Hypothalamus (tissue), 51 donors: ENCODE measurements around the gene TEX14.

Experiments used
- DNase-seq, 51 donors: peaks; one replicate each; lab custom pipeline; 2025; lab: John Stamatoyannopoulos, UW

Gene TEX14, protein sequence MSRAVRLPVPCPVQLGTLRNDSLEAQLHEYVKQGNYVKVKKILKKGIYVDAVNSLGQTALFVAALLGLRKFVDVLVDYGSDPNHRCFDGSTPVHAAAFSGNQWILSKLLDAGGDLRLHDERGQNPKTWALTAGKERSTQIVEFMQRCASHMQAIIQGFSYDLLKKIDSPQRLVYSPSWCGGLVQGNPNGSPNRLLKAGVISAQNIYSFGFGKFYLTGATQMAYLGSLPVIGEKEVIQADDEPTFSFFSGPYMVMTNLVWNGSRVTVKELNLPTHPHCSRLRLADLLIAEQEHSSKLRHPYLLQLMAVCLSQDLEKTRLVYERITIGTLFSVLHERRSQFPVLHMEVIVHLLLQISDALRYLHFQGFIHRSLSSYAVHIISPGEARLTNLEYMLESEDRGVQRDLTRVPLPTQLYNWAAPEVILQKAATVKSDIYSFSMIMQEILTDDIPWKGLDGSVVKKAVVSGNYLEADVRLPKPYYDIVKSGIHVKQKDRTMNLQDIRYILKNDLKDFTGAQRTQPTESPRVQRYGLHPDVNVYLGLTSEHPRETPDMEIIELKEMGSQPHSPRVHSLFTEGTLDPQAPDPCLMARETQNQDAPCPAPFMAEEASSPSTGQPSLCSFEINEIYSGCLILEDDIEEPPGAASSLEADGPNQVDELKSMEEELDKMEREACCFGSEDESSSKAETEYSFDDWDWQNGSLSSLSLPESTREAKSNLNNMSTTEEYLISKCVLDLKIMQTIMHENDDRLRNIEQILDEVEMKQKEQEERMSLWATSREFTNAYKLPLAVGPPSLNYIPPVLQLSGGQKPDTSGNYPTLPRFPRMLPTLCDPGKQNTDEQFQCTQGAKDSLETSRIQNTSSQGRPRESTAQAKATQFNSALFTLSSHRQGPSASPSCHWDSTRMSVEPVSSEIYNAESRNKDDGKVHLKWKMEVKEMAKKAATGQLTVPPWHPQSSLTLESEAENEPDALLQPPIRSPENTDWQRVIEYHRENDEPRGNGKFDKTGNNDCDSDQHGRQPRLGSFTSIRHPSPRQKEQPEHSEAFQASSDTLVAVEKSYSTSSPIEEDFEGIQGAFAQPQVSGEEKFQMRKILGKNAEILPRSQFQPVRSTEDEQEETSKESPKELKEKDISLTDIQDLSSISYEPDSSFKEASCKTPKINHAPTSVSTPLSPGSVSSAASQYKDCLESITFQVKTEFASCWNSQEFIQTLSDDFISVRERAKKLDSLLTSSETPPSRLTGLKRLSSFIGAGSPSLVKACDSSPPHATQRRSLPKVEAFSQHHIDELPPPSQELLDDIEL (N-terminal part only)

DNA sequence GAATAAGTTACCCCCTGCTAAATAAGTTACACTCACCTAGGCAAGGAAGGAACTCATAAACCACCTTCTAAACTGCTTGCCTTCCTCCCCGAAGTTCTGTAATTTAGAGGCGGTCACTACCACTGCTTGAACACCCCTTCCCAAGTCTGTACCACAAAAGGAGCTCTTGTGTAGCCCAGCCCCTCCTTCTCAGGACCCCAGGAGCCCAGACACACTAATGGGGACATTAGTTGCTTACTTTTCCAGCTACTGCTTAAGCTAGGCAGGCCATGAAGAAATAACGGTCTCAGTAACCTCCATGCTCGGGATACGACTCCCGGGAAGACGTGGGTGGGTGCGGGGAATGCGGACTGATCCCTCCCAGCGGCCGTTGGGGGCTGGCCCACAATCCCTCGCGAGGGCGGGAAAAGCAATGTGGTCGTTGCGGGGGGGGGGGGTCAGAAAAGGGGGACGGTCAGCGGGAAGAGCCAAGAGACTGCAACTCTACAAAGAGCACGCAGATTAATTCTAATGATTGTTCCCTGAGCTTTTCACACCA lies at the start of gene TEX14:
TSS of gene TEX14 (minus strand) at position 345 of the 538 bp plus-strand sequence. CDS start 40,044 bp downstream, outside the sequence.
- peak in 5 of 51 donors; percentile 1 to 40 (median 4) for DNase-seq

DNA sequence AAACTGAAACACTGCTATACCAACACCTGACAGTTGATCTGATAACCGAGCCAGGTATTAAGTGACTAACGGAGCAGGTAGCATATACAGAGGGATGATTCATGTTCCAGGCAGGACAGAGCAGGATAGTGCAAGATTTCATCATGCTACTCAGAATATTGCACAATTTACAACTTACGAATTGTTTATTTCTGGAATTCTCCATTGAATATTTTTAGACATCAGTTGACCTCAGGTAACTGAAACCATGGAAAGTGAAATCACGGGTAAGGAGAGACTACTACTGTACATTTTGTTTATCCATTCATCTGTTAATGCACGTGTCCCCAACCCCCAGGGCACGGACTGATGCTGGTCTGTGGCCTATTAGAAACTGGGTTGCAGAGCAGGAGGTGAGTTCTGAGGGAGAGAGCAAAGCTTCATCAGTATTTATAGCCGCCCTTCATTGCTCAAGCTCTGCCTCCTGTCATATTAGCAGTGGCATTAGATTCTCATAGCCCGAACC lies 49.3 kb upstream of the TEX14 start:
- DNase-seq, result no peak

DNA sequence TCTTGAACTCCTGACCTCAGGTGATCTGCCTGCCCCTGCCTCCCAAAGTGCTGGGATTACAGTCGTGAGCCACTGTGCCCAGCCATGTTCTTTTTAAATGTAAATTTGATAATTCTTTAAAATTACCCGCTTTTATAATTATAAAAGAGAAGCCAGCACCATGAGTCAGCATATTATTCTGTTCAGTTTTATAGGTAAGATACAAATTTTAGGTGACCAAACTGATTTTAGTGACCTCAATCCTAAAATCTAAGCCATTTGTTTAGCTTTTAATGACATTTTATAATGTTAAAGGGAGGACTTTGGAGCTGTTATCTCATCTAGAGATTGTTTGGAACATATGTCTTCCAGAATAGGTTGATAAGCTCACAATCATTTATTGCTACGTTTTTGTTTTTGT lies 43.0 kb upstream of the TEX14 start:
- DNase-seq, result no peak

DNA sequence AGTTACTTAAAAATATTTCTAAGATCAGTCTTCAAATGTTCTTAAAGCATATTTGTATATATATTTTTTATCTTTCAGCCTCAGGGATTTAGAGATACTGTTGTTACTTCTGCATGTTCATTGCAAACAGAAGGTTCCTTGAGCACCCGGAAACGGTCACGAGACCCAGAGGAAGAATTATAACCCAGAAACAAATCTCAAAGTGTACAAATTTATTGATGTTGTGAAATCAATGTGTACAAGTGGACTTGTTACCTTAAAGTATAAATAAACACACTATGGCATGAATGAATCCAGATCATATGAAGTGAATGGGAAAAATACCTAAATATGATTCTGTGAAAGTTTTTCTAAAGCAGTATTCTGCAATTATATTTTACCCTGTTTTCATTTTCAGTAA lies 42.2 kb upstream of the TEX14 start:
- no peak for DNase-seq

DNA sequence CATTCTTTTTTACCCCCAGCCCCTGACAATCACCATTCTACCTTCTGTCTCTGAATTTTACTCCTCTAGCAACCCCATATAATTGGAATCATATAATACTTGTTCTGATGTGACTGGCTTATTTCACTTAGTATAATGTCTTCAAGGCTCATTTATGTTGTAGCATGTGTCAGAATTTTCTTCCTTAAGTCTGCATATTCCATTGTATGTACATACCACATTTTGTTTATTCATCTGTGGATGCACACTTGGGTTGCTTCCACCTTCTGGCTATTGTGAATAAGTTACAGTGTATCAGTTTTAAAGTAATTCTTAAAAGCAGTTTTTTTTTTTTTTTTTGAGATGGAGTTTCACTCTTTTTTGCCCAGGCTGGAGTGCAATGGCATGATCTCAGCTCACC lies 39.1 kb upstream of the TEX14 start:
- DNase-seq, result no peak

DNA sequence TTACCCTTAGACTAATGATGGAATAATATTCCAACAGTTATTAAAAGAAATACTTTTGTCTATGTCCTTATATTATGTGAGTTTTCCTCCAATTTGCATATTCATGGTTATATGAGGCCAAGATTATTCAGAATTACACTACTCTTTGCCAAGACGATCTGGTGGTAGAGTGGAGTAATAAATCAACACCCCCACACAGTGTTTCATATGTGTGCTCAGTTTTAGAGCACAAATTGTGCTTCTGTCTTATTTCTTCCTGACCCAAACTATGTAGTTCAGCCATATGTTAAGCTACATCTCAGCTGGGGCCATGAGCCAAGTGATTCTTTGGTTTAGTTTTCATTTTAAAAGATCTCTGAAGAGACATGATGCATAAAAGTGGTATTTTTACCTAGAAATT lies 37.0 kb upstream of the TEX14 start:
- DNase-seq, result no peak

DNA sequence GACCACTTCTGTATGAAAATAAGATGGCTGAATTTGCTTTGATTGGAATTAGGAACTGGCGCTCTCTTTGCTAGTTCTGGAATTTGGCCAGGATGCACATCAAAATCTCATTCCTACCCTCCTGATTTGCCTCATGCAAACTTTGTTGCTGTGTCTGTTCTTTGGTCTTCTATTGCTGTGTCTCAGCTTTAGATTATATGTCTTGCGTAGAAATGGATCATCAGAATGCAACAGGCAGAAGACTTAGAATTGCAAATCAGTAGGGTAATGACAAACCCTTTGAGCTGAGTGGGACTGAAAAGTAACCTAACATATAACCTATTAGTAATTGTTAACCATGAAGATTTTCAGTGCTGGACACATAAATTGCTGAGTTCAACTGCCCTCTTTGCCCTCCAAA lies 30.9 kb upstream of the TEX14 start:
- no peak for DNase-seq

DNA sequence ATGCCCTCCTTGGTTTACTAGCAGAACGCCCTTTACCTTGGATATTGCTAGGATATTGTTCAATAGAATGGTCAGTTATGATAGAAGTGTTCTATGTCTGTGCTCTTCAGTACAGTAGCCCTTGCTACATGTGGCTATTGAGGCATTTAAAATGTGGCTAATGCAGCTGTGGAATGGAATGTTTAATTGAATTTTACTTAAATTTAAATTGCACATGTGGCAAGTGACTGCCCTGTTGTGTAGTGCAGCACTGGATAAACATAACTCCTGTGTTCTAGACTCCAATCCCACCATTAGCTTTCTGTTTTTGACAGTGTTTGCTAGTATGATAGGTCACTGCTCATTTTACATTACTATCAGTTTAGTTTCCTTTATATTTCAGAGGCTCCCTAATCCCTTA lies 30.4 kb upstream of the TEX14 start:
- no peak for DNase-seq

DNA sequence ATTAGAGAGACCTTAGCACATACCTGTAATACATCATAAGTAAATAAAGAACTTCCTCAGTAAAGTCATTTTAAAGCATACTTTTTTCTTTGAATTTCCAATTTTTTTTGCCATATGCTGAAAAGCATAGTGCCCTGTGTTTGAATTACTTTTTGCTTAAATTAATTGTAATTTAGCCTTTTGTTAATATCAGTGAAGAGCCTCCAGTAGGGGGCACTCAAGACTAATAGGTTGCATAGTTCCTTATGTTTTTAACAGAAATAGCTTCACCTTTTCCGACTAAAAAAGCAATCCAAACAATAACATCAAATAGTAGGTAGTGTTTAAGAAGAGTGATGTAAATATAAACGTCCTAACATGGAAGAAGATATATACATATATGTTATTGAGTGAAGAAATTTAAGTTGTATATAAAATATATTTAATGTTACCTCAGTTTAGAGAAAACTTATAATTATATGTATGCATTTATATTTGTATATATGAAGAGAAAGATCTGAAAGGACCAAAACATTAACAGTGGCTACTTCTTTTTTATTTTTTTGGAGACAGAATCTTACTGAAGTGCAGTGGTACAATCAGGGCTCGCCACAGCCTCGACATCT lies 19.2 kb upstream of the TEX14 start:
- DNase-seq, result peak in 5 of 51 donors; percentile 2 to 40 (median 9)

DNA sequence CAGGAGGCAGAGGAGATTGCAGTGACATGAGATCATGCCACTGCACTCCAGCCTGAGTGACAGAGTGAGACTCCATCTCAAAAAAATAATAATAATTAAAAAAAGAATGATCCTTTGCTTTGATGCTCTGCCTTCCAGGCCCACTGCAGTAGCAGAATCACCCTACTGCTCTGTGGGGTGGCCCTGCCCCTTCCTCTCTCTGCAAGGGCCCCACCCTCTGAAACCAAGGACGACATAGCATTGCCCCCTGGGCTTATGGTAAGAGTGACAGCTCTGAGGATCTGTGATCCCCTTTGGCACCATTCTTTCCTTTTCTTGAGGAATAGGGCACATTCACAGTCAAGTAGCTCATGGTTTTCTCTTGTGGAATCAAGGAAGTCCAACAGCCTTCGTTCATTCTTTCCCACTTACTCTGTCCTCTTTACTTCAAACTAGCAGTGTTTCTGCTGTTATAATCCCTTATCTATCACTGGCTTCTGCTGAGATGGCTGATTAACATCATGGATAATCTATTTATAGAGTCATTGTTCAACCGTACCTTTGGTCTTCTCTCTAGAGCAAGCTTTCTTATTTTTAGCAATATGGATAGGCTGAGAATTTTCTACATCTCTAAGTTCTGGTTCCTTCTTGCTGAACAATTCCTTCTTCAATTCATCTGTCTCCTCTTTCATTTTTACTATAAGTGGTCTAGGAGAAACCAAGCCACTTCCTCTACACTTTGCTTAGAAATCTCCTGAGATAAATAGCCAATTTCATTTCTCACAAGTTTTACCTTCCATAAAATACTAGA lies 14.7 kb upstream of the TEX14 start:
- DNase-seq, result no peak

DNA sequence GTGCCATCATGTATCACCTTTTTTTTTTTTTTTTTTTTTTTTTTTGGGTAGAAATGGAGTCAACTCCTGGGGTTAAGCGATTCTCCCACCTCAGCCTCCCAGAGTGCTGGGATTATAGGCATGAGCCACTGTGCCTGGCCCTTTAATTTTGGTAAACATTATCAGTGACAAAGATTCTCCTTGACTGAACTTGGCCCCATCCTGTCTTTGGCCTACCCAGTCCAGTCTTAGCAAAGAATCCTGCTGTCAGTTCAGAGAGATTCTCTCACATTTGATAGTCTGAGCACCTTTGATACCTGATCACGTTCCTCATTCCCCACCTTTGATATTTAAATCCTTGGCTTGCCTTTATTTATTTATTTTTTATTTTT lies 12.1 kb upstream of the TEX14 start:
- DNase-seq, result no peak

DNA sequence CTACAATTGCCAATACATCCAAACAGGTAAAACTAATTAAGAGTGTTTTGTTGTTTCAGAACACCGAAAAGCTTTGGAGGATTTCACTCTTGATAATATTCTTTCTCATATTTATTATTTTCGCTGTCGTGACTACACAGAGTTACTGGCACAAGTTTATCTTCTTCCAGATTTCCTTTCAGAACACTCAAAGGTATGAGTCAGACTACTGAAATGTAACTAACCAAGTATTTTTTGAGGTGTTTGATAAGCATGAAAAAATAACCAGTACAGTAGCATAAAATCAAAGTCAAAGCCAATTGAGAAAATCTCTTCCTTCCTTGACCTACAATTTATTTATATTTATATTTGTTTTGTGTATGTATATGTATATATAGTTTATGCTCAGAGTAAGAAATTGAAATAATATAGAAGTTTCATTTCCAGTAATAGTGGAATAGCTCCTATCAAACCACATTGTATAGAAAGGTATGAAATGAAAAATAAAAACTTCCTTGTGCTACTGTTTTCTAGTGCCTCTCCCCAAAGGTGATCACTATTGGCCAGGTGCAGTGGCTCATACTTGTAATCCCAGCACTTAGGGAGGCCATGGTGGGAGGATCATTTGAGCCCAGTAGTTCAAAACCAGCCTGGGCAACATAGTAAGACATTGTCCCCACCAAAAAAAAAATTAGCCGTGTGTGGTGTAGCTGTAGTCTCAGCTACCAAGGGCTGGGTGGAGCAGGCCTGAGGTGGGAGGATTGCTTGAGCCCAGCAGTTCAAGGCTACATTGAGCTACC lies 11.5 kb upstream of the TEX14 start:
- DNase-seq, result no peak

DNA sequence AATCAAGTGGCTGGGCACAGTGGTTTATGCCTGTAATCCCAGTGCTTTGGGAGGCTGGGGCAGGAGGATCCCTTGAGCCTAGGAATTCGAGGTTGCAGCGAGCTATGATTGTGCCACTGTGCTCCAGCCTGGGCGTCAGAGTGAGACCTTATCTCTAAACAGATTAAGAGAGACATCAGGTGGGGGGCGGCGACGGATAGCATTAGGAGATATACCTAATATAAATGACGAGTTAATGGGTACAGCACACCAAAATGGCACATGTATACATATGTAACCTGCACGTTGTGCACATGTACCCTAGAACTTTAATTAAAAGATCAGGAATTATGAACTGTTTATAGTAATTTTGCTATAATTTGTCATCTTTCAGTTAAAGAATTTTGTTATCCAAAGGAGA lies 10.9 kb upstream of the TEX14 start:
- DNase-seq, result no peak

DNA sequence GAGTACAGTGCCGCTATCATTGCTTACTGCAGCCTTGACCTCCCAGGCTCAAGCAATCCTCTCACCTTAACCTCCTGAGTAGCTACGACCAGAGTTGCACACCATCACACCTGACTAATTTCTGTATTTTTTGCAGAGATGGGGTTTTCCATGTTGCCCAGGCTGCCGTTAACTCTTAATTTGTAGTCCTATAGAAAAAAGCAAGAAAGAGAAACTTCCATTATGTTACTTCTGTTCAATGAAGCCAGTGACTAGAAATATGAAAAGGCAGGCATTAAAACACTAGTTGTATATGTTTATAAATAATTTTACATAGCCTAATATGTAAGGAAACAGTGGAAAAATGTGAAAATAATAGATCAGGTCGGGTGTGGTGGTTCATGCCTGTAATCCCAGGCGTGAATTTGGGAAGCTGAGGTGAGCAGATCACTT lies 10.2 kb upstream of the TEX14 start:
- DNase-seq, result no peak

DNA sequence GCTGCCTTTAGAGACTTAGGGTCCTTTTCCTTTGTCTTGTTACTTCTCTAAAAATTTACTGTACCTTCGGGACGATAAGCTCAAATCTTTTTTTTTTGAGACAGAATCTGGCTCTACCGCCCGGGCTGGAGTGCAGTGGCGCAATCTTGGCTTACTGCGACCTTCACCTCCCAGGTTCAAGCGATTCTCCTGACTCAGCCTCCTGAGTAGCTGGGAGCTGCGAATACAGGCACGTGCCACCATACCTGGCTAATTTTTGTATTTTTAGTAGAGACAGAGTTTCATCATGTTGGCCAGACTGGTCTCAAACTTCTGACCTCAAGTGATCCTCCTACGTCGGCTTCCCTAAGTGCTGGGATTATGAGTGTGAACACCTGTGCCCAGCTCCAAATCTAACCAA lies 7.9 kb upstream of the TEX14 start:
- DNase-seq, result no peak

DNA sequence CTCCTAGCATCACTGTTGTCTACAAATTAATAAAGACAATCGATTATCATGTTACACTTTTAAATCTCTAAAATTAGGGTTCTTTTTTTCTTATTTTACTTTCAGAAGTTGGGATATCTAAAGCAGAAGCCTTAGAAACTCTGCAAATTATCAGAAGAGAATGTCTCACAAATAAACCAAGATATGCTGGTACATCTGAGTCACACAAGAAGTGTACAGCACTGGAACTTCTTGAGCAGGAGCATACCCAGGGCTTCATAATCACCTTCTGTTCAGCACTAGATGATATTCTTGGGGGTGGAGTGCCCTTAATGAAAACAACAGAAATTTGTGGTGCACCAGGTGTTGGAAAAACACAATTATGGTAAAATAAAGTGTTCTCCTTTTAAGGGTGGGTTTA lies 3.0 kb upstream of the TEX14 start:
- DNase-seq, result no peak

DNA sequence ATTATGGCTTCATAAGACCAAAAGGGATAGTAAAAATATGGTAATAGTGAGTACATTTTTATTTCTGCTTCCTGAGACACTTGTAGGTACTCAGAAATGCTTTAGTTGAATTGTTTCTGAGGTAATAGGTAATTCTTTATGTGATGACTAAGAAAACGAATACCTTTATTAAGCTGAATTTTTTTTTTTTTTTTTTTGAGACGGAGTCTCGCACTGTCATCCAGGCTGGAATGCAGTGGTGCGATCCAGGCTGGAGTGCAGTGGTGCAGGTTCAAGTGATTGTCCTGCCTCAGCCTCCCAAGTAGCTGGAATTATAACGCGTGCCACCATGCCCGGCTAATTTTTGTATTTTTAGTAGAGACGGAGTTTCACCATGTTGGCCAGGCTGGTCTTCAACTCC lies 2.5 kb upstream of the TEX14 start:
- no peak for DNase-seq

DNA sequence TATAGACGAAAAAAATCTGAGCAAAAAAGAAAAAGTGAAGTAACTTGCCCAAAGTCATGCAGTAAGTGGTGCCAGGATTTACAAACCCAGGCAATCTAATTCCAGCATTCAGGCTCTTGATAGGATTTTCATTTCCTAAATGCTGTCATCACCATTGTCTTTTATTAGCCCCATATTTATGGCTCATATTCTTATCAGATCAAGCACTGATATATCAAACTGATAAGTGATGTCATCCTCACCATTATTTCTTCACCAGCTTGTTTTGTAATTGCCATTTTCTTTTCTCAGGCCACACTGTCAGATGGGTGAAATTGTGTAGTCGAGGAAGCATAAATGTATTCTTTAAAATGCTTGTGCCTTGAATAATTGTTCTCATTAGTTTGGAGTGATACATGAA lies 1.9 kb upstream of the TEX14 start:
- DNase-seq, result no peak
